Measurements from ENCODE around the gene PRKAB1.
A peak's percentile ranks its signal among the peaks of the same experiment; 100 is the strongest.

Gene PRKAB1

DNA sequence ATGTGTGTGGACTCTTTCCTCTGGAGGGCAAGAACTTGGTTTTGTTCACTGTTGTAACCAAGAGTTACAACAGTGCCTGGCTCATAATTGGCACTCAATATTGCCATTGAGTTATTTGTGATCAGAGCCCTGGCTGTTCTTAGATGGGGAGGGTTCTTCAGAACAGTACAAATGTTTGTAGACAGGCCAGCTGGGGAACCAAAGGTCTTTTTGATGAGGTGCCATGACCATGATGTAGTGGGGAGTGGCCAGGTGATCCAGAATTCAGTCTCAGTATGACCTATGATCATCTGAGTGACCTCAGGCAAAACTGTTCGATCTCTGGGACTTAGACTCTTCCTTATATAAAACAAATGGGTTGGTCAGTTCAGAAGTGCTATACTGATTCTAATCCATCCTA is 3.3 kb upstream of the PRKAB1 start:
- no peak for DNase-seq

DNA sequence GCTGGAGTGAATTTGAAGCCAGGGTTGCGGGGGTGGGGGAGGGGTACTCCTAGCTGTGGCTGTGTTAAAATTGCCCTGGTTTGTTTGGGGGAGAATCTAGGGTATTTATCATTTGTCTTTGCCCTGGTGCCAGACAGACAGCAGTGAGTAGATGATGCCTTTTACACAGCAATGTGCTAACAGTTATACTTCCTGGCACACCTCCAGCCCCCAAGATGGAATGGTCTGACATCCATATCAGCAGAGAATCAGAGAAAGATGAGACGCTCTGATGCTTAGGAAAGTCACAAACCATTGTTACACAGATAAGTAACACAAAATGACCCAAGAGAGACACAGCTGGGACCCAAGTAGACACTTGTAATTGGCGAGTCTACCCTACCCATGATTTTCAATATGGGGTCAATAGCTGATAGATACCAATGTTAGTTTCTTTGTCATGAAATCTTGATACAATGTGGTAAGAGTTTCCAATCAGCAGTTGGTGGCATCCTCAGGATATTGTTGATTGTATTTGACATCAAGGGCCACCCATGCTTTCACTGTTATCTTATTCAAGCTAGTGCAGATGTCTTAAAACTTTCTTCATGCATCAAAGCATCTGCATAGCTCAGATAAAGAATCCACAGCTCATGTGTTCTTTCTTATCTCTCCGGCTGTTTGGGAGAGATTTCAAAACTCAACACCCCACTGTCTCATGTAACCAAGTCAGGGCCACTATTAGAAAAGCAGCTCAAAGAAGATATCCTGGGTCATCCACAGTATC is 2.6 kb upstream of the PRKAB1 start:
- DNase-seq, result no peak

DNA sequence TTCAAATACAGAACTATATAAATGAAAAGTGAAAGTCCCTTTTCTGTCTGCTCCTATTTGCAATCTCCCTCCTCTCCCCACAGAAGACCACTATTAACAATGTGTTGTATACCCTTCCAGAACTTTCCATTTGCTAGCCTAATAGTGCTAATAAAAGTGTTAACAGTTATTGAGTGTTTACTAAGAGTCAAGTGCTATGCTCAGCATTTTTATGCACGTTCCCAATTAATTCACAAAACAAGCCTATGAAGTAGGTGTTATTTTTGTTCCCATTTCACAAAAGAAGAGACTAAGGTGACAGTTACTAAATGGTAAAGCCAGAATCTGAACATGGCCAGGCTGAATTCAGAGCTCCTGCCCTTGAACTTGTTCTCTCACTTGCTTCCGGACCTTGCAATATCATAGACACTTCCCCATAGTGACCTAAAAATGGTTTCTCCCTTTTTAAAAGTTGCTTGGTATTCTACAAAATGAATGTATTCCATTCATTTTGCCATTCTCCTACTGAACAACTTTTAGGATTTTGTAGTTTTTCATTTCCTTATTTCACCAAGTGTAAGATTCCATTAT is 1.6 kb upstream of the PRKAB1 start:
- DNase-seq, result peak; percentile 18 to 28

DNA sequence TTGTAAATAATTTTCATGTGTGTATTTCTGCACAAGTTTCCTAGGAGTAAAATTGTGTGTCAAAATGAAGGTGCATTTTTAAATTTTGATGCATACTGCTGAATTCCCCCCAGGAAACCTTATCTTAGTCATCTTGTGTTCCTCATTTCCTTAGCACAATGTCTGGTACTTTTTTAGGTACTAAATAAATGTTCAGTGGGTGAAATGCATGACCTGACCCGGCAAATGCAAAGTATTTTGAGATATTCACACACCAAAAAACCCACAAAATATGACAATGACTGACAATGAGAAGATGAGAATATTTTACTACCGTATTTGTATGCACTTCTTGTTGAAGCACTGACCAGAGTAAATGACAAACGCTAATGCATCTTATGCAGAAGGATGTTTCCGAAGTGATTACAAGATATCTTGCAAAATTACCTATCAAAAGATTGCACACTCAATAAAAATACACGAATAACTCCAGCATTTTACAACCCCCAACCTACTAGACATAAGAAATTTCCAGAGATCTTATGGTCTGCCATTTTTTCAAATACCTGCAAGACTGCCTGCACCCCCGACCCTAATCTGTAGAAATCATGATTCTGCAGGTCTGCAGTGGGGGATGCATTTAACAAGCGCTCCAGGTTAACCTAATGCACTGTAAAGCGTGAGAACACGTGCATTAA is 895 bp upstream of the PRKAB1 start:
- no peak for DNase-seq

DNA sequence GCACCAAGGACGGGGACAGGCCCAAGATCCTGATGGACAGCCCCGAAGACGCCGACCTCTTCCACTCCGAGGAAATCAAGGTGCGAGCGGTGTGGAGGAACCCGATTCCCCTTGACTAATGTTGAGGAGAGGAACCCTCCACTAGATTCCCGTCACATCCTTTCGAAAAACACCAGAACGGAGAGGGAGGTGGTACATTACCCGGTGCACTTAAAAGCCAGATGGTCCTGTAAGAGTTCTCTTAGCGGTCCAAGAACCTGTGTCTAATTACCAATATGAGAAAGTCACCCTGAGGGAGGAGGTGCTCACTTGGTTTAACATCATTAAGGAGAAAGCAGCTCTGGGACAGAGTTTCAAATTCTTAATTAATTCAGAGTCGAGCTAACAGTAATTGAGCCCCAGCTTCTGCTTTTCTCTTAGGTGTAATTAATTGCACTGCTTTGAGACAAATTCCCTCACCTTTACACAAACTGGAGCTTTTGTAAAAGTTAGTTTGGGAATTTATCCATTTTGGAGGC is 450 bp downstream of the PRKAB1 start:
- DNase-seq, result no peak

DNA sequence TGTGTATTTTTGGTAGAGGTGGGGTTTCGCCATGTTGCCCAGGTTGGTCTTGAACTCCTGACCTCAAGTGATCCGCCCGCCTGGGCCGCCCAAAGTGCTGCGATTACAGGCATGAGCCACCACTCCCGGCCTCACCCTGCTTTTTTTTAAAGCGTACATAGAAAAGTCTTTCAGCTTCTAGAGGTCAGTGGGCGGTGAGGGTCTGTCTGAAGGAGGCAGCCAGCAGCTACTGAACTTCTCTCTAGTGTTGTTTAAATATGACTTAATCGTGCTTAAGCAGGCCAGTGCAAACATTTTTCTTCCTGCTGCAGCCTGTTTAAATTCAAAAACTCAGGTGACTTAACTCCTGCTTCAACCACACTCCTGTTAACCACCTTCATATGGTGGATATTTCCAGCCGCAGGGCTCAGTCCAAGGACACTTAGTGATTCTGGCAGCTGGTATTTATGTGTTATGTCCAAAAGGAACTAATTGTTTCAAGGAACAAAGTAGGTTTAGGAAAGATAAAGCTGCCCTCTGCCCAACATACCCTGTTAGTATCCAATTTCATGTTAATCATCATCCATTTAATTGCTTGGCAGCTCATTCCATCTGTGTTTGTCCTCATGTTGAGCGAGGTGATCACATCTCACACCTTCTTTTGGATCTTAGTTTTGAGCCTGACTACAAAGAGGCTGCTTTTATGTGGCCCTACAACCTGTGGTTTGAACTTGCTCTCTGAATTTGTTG is 2.0 kb downstream of the PRKAB1 start:
- no peak for DNase-seq

DNA sequence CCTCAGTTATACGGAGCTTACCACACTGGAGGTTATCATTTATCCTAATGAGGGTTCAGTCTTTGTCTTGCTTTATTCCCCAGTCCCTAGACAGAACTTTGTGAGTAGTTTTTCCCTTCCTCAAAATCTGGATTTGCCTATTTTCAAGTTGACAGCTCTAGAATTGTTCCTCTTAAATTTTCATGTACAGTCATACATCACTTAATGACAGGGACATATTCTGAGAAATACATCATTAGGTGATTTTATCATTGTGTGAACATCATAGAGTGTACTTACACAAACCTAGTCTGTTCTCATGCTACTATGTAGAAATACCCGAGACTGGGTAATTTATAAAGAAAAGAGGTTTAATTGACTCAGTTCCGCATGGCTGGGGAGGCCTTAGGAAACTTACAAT is 3.1 kb downstream of the PRKAB1 start:
- no peak for DNase-seq

DNA sequence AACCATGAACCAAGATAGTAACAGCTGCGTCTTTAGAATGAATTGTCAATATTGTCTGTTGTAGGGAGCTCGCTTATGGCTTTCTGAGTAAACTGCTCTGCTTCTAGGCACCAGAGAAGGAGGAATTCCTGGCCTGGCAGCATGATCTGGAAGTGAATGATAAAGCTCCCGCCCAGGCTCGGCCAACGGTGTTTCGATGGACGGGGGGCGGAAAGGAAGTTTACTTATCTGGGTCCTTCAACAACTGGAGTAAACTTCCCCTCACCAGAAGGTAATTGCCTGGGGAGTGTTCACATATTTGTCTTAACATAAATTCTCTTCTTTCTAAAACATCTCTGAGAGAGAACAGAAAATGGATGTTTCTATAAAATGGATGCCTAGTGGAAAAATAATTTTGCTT is 4.3 kb downstream of the PRKAB1 start:
- DNase-seq, result no peak

DNA sequence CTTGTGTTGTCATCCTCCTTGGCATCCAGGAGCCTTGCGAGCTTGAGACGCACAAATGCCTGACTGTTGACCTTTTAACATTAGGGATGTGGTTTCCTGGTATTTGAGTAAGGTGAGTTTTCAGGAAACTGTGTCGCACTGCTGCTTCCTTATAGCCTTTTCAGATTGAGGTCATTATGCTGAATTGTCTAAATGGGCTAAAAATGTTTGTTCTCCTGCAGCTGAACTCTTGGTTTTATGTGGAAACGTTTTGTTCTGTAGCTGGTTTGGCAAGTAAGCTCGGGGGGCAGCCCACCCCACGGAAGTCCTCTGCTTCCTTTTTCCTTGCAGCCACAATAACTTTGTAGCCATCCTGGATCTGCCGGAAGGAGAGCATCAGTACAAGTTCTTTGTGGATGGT is 5.7 kb downstream of the PRKAB1 start:
- DNase-seq, result no peak

DNA sequence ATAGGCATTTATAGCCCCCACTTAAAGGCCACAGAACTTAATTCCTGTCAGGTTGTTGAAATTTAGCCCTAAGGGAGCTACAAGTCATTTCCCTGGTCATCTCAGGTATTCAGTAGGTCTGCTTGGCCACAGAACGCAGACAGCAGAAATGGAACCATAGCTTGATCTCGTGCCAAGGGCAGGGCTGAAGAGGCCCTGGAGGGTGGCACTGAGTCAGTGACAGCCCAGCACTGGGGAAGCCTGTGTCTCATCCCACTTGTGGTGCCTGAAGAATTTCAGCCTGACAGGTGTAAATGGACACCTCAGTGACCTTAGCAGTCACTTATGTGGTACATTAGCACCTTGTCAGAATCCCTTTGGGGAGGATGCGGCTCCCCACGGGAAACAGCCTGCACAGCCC is 6.6 kb downstream of the PRKAB1 start:
- no peak for DNase-seq

DNA sequence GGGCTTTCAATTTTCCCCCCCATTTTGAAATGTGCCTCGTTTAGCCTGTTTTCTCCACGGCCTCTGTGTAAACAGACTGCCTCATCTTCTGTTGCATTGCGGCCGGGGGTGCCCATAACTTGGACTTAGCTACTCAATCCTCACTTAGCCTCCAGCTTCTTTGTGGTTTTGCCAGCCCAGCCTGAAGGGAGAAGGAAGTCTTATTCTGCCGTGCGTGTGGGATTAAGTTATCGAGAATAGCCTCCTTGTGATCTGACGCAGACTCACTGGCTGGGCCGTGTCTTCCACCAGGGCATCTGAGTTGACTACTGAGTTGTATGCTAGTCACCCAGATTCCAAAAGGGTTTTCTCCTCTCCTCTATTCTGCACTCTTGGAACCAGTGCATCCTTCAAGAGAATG is 8.1 kb downstream of the PRKAB1 start:
- DNase-seq, result no peak

DNA sequence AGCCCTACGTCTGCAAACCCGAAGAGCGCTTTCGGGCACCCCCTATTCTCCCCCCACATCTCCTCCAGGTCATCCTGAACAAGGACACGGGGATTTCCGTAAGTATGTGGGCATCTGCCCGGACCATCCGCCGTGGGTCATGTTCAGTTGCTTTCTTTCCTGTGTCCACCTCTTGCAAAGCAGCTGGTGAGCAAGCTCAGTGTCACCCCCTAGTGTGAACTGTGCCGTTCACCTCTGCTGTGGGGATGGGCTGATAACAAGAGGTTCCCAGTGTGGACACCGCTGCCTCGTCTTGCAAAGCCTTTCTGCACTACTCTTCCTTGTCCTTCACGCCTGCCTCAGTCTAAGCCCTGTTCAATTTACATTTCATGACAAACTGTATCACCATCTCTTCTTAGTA is 8.6 kb downstream of the PRKAB1 start:
- no peak for DNase-seq

DNA sequence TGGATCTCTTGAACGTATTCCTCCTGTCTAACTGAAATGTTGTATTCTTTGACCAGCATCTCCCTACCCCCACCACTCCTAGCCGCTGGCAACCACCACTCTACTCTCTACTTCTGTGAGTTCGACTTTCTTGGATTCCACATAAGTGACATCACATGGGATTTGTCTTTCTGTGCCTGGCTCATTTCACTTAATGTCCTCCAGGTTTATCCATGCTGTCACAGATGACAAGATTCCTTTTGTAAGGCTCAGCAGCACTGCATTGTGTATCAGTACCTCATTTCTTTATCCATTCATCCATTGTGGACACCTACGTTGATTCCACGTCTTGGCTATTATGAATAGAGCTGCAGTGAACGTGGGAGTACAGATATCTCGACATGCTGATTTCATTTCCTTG is 10.5 kb downstream of the PRKAB1 start:
- no peak for DNase-seq

DNA sequence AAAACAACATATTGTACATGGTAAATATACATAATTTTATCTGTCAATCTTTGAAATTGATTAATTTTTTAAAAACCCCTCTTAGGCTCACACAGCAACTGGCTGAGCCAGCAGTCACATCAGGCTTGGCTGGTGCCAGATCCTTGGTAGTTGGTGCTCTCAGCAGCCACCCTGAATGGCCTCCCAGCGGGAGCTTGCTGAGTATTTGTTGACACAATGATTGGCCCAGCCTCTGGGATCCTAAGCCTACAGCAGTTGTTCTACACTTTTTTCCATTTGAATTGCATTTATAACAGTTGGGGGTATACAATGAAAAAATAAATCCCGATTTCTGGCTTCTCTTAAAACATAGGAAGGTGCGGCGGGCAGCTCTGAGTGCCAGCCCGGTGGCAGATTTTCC is 11.1 kb downstream of the PRKAB1 start:
- DNase-seq, result no peak

DNA sequence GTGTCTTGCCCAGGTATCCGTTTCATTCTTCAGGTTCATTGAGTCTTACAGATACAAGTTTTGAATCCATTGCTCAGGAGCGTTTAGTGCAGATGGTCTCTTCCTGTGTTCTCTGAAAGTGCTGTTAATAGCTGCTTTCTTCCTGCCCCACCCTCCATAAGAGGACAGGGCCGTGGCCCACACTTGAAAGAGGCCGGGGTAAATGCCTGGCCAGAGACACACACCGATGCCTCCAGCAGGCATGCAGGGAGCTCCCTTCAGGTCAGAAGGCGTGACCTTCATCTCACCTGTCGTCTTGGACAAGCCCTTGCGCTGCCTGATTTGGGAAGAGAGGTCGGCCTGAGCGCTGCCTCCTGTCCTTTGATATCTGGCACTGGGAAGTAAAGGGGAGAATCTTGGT is 11.6 kb downstream of the PRKAB1 start:
- DNase-seq, result no peak

DNA sequence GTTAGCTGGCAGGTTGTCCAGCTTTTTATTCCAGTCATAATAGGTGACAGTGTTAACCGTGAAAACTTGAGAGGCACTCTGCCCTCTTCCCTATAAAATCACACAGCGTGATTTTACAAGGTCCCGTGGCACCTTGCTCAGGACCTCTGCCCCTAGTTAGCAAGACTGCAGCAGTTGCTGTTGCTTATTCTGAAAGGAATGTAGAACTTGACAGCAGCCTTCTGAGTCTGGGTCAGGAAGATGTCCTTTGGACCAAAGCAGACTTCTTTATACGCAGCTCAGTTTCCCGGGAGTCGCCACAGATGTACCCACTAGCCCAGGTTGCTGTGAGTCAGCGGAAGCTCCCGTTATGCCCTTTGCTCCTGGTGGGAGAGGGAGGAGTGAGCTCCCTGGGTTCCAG is 13.2 kb downstream of the PRKAB1 start:
- DNase-seq, result no peak

DNA sequence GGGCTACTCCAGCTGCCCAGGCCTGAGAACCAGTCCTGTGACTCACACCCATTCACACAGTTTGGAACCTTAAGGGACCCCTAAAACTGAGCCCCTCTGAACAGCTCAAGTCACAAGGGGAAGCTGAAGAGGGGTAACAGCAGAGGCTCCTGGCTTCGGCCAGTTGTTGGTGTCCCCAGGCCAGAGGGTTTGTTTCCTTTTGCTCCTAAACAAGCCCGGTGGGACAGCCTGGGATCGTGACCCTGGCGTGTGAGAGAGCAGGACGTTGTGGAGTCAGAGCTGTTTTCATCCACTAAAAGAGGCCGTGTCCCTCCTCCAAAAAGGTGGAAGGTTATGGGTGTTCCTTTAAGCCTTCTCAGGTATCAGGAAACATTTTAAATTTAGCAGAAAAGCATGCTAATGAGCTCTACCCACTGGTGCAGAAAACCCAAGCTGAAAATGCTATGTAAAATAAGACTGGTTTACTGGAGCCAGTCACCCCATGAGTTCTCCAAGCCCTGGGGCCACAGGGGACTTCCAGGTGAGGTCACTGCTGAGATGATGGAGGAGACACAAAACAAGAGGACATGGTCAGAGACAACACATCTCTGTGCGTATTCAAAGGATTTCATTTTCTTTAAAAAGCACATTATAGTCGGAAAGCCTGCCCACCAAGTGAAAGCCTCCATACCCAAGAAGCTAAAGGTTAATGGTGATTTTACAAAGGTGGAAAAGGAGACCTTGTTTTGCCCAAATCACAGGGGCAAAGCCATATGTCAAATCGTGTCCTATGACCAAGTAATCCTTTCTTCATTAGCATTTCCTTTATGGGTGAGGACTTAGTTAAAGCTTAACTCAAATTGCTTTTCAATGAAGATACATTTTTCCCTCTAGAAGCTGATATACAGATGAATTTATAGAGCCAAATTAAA is 14.1 kb downstream of the PRKAB1 start:
- DNase-seq, result no peak

DNA sequence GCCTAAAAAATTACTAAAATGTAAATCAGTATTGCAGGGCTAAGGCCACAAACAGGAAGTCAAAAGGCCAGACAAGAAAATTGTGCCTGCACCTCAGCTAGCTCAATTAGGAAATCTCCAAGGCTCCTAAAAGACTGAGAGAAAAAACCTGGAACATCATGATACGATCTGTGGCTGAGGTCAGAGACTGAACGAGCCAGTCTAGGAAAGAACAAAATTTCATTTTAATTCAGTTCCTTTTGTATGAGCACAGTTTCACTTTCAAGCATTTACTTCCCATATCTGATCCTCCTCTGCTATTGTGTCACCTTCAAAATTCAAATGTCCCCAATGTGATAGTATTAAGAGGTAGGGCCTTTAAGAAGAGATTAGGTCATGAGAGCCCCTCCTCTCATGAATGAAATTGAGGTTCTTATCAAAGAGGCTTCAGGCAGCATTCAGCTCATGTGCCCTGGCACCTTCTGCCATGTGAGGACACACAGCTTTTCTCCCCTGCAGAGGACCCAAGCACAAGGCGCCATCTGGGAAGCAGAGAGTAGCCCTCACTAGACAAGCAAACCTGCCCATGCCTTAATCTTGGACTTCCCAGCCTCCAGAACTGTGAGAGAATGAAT is 14.8 kb downstream of the PRKAB1 start:
- DNase-seq, result peak; percentile 33 to 45

DNA sequence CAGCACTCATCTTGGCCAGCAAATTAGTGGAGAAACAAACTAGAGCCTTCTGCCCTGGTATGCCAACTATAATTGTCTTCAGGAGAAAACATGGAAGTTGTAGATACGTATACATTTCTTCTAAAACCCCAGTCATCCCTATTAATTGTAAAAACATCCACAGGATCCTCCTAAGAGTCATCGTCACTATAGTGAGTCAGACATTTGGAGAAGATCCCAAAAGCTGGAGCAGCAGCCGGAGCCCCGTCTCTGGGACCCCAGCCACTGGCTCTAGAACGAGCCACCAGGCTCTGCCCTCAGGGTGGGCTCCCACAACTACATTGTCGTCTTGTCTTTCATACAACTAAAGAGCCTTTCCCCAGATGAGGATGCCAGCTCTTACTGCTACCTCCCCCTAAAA is 15.5 kb downstream of the PRKAB1 start:
- no peak for DNase-seq

DNA sequence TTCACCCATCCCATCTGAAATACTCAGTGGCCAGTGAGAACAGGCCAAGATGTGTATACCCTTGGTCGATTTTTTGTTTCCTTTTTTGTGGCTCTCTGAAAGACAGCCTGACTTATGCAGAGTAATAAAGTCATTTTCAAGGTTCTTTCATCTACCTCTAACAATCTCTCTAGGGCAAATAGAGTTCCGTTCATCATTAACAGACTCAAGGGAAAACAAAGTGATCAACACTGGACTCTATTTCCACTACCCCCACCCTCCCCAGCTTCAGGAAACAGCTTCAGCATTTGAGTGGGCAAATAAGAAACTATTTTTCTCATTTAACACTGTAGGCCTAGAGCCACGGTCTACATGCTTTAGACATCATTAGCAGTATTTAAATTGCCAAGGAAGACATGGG is 15.9 kb downstream of the PRKAB1 start:
- no peak for DNase-seq

DNA sequence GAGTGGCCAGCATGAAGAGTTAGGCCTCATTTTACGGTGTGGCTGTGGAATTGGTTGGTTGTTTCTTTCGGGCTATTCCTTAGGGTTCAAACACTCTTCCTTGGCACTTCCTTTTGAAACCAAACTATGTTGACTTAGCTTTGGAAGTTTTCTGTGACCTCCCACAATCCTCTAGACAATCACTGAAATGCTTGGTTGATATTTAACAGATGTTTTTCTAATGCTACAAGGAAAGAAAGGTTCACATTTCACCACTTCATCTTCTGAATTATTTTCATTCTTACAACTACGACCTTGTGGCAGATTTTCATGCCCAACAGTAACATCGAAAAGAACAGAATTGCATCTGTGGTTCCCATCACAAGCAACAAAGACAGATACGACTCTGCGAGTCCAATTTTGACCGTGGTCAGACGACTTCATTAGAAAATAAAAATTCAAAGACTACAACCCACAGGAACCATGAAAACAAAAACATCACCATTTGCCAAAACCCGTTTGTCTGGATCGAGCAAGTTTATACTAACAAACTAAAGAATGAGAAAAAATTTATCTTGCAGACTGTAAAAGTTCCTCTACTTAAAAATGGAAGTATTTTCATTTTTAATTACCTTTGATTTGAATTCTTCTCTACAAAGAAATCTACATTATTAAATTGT is 16.9 kb downstream of the PRKAB1 start:
- DNase-seq, result no peak
